Fibroblast of the aortic adventitia (primary cell): ENCODE data around the gene TADA1. TPM values are rescaled to one million over a fixed set of nuclear protein-coding genes. Genes with fewer than 3 reads are reported as not detected.

ENCODE experiments used
- DNase-seq: peaks from one replicate; pipeline ENCODE4 v3.0.0-alpha.2; 2010; ENCODE audit warnings: low read depth
- H3K4me3 ChIP-seq: 2 replicates; pipeline ENCODE4 v1.5.1; 2011; ENCODE audit warnings: low read depth, mild to moderate bottlenecking, control low read depth, low read length, moderate library complexity
- CTCF ChIP-seq: IDR thresholded peaks from 2 replicates; pipeline ENCODE4 v1.5.1; 2011; ENCODE audit warnings: mild to moderate bottlenecking, low read length, control low read depth, inconsistent platforms; ENCODE audit not compliant: insufficient read depth
- total RNA-seq: library from RNA; depleted of rRNA; stranded (reverse); fragments of >200 nt; gene quantifications from 2 replicates; pipeline ENCODE4 v1.2.3, GENCODE V29; 2012; ENCODE audit warnings: low replicate concordance

TADA1 gene
- total RNA-seq, 1 donor: 12.1 TPM

GRCh38 chr1:166844791-166845190 lies 31.3 kb downstream of the TADA1 start:
- H3K4me3 ChIP-seq: no peak overlapping the region
- no peak for TF ChIP-seq CTCF
- DNase-seq: no peak

GRCh38 chr1:166843769-166844596 lies 32.1 kb downstream of the TADA1 start:
- no peak overlapping the region for H3K4me3 ChIP-seq
- TF ChIP-seq CTCF: no peak
- peak; percentile 14 for DNase-seq

GRCh38 chr1:166843322-166843721 lies 32.7 kb downstream of the TADA1 start:
- H3K4me3 ChIP-seq: no peak overlapping the region
- DNase-seq: no peak
- no peak for TF ChIP-seq CTCF

- peak overlapping the region; percentile 77 for H3K4me3 ChIP-seq
- DNase-seq: peak; percentile 37
- TF ChIP-seq CTCF: no peak
Measured at GRCh38 chr1:166840309-166841274, 35.5 kb downstream of the TADA1 start.

- H3K4me3 ChIP-seq: peak overlapping the region; percentile 77
- peak; percentile 33 for TF ChIP-seq CTCF
- peak; percentile 11 for DNase-seq
Measured at GRCh38 chr1:166839600-166840308, 36.3 kb downstream of the TADA1 start.
